Right kidney (tissue), 1 donor: ENCODE results near the gene RSF1.

Experiments
- DNase-seq: peaks from one replicate; pipeline ENCODE4 v3.0.0-alpha.2; 2016

RSF1 gene

GRCh38 chr11:77815459-77815858, 5.1 kb downstream of the RSF1 start:
- no peak for DNase-seq

GRCh38 chr11:77814848-77815247, 5.7 kb downstream of the RSF1 start:
- no peak for DNase-seq

GRCh38 chr11:77813256-77813655, 7.3 kb downstream of the RSF1 start:
- DNase-seq: no peak

- no peak for DNase-seq
Measured at GRCh38 chr11:77806993-77807392, 13.5 kb downstream of the RSF1 start.

- no peak for DNase-seq
Measured at GRCh38 chr11:77806415-77806814, 14.1 kb downstream of the RSF1 start.

GRCh38 chr11:77801477-77801876, 19.0 kb downstream of the RSF1 start:
- no peak for DNase-seq

GRCh38 chr11:77800449-77800848, 20.1 kb downstream of the RSF1 start:
- no peak for DNase-seq

GRCh38 chr11:77799338-77799737, 21.2 kb downstream of the RSF1 start:
- DNase-seq: no peak

GRCh38 chr11:77793972-77794371, 26.6 kb downstream of the RSF1 start:
- DNase-seq: no peak

GRCh38 chr11:77791301-77791700, 29.2 kb downstream of the RSF1 start:
- no peak for DNase-seq

- no peak for DNase-seq
Measured at GRCh38 chr11:77789731-77790476, 30.6 kb downstream of the RSF1 start.

- DNase-seq: no peak
Measured at GRCh38 chr11:77789061-77789730, 31.3 kb downstream of the RSF1 start.

- no peak for DNase-seq
Measured at GRCh38 chr11:77784572-77784971, 36.0 kb downstream of the RSF1 start.

GRCh38 chr11:77783025-77783424, 37.5 kb downstream of the RSF1 start:
- DNase-seq: no peak

- DNase-seq: no peak
Measured at GRCh38 chr11:77779935-77780334, 40.6 kb downstream of the RSF1 start.

GRCh38 chr11:77778549-77778948, 42.0 kb downstream of the RSF1 start:
- DNase-seq: no peak

GRCh38 chr11:77778118-77778517, 42.4 kb downstream of the RSF1 start:
- no peak for DNase-seq

- DNase-seq: no peak
Measured at GRCh38 chr11:77776455-77776854, 44.1 kb downstream of the RSF1 start.

- DNase-seq: no peak
Measured at GRCh38 chr11:77775936-77776335, 44.6 kb downstream of the RSF1 start.

GRCh38 chr11:77771135-77771534, 49.4 kb downstream of the RSF1 start:
- no peak for DNase-seq

- DNase-seq: no peak
Measured at GRCh38 chr11:77770629-77771028, 49.9 kb downstream of the RSF1 start.

GRCh38 chr11:77762426-77762825, 58.1 kb downstream of the RSF1 start:
- no peak for DNase-seq

GRCh38 chr11:77761491-77761890, 59.0 kb downstream of the RSF1 start:
- no peak for DNase-seq

GRCh38 chr11:77758331-77758730, 62.2 kb downstream of the RSF1 start:
- no peak for DNase-seq
